ENCODE measurements around the gene CYP4F12.
"Not testable (repeated sequence)": the region's sequence is repeated elsewhere in the genome, so short reads cannot be mapped to it uniquely, and the experiment has no call there.

The CYP4F12 gene

DNA sequence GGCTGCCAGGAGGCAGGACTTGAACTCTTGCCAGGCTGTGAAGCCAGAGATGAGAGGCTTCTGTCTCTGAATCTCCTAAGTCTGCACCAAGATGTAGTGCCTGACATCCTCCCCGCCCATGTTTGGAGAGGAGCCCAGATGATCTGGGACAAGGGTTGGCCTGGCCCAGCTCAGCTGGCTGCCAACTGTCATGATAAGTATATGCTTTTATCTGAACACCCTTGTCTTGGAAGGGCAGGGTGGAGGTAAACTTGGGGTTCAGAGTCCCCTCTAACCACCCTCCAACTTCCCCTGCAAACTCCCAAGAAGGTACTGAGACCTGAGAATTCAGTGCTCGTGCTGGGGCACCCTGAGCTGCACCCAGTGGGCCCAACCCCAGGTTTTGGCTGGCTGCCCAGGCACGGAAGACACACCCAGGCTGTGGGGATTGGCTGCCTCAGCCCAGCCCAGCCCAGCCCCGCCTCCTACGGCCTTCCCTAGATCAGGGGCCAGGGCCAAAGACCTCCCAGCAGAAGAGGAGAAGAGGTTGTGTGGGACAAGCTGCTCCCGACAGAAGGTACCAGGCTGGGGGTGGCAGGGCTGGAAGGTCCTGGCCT lies at the start of gene CYP4F12:
CYP4F12 (plus strand) TSS at position 508 of the 596 bp plus-strand sequence. CDS start 443 bp downstream, outside the sequence.
- no peak for DNase-seq

DNA sequence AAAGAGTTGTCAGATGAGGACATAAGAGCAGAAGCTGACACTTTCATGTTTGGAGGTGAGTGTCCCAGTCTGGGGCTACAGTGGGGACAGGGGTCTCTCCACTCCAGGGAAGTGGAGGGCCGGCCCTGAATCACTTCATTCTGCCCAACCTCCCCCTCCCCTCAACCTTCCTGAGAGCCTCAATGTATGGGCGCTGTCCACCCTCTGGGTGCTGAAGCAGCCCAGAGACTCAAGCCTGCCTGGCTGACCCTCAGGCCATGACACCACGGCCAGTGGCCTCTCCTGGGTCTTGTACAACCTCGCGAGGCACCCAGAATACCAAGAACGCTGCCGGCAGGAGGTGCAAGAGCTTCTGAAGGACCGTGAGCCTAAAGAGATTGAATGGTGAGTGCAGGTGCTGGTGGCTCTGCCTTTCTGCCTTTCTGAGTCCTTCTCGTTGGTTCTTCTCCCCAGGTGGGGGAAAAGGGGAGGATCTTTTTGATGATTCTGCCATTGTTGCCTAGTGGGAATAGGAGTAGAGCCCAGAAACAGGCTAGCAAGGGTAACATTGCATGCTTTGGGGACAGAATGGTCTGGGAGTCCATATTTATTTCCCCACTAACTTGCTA lies 49.1 kb upstream of the CYP4F12 start:
- DNase-seq: no peak

DNA sequence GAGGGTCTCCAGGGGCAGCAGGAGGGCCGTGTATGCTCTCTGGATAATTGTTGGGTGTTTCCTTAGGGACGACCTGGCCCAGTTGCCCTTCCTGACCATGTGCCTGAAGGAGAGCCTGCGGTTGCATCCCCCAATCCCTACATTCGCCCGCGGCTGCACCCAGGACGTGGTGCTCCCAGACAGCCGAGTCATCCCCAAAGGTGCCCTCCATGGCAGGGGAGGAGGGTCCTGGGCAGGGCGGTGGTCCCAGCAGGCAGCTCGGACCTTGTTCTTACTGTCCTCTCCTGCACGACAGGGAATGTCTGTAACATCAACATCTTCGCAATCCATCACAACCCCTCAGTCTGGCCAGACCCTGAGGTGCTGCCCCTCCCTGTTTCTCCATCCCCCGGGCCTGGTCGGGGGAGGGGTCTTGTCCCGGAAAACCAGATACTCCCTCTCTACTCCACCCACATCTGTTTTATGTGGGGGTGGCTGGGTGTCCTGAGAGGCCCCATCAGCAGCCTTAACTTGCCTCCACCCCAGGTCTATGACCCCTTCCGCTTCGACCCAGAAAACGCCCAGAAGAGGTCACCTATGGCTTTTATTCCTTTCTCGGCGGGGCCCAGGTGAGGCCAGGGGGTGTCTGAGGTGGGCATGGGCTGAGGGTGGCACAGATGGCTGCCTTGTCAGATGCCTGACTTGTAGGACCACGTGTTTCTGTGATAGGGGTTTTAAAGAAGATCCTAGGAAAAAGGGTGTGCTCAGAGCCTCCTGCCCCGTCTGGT lies 44.5 kb upstream of the CYP4F12 start:
- DNase-seq: no peak

GRCh38 chr19:15629003-15629880 lies 43.6 kb upstream of the CYP4F12 start:
- peak; percentile 47 for DNase-seq

DNA sequence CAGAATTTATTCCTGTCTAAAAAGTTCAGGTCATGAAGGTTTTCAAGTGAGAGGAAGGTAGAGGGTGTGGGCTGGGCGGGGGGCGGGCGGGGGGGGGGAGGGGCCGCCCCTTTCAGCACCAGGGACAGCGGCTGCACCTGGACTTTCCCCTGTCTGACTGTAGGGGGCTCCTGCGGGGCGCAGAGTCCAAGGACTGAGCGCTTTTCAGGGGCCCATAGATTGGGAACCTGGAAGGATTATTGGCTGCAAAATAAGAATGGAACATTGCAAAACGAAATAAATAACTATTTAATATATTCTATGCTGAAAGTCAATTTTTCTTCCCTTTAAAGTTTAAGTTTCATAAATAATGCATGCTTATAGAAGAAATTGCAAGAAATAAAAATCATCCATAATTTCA lies 41.1 kb upstream of the CYP4F12 start:
- no peak for DNase-seq

GRCh38 chr19:15633082-15633835 lies 39.6 kb upstream of the CYP4F12 start:
- DNase-seq: no peak

- no peak for DNase-seq
Observed at GRCh38 chr19:15634105-15634504, 38.8 kb upstream of the CYP4F12 start.

DNA sequence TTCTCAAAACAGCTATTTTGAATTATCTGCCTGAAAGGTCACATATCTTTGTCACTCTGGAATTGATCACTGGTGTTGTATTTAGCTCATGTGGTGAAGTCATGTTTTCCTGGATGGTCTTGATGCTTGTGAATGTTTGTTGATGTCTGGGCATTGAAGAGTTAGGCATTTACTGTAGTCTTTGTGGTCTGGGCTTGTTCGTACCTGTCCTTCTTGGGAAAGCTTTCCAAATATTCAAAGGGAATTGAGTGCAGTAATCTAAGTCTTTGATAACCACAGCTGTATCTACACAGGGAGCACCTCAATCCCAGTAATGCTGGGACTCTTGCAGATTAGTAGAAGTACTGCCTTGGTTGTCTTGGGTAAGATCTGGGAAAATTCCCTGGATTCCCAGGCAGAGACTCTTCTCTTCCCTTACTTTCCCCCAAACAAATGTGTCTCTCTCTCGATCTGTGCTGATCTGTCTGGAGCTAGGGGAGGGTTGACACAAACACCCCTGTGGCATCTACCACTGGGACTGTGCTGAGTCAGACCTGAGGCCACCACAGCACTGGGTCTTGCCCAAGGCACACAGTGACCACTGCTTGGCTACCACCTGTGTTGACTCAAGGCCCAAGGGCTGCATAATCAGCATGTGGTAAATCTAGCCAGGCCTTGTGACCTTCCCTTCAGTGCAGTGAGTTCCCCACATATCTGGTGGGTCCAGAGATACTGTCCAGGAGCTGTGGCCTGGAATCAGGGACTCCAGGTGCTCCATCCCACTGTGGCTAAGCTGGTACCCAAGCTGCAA lies 37.7 kb upstream of the CYP4F12 start:
- DNase-seq: no peak

DNA sequence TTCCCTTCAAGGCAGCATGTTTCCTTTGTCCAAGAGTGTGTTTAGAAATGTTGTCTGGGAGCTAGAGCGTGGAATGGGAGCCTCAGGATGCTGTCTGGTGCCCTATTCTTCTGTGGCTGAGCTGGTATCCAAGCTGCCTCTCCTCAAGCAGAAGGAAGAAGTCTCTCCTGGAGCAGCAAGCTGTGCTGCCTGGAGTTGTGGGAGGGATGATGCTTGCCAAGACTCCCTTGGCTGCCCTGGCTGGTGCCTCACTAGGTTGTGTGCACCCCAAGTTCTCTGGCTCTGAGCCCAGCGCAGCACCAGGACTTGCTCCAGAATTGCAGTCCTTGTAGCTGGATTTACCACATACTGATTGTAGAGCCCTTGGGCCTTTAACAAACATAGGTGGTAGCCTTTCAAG lies 36.9 kb upstream of the CYP4F12 start:
- DNase-seq: no peak

DNA sequence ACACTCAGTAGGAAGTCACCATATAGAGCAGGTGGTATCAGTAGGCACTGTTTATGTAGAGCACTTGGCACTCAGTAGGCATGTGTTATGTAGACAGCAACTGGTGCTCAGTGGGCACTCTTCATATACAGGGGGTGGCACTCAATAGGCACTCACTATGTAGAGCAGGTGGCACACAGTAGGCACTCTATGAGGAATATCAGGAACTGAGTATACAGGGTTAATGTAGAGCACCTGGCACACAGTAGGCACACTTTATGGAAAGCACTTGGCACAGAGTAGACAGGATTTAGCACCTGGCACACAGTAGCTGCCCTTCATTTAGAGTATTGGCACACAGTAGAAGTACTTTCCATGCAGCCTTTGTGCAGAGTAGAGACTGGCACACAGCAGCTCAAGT lies 33.3 kb upstream of the CYP4F12 start:
- no peak for DNase-seq

- peak; percentile 51 for DNase-seq
Observed at GRCh38 chr19:15640294-15640903, 32.5 kb upstream of the CYP4F12 start, which contains the start of gene CYP4F3. Gene CYP4F3, plus strand, starts transcription at chr19:15640897. Its CDS starts 519 bp downstream, at chr19:15641416.

GRCh38 chr19:15640904-15641597 lies 31.8 kb upstream of the CYP4F12 start:
- DNase-seq: no peak

GRCh38 chr19:15641901-15642491 lies 30.9 kb upstream of the CYP4F12 start:
- no peak for DNase-seq

- no peak for DNase-seq
Observed at GRCh38 chr19:15642807-15643206, 30.1 kb upstream of the CYP4F12 start.

- no peak for DNase-seq
Observed at GRCh38 chr19:15643387-15643786, 29.5 kb upstream of the CYP4F12 start.

GRCh38 chr19:15644066-15644741 lies 28.7 kb upstream of the CYP4F12 start:
- DNase-seq: no peak

DNA sequence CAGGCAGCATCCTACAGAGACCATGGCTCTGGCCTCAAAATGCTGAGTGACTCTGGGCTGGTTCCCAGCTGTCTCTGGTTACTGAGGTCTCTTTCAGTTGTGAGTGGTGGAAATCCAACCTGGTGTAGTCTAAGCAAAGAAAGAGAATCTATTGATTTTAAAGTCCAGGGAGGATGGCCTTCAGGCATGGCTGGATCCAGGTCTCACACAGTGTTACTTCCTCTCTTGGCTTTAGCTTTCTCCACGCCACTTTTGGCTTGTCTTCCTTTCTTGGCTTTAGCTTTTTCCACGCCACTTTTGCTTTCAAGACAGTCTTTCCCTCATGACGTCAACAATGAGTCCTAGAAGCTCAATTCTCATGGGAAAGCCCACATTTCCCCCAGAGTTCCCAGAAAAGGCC lies 28.1 kb upstream of the CYP4F12 start:
- no peak for DNase-seq

- DNase-seq: no peak
Observed at GRCh38 chr19:15649526-15649925, 23.4 kb upstream of the CYP4F12 start.

GRCh38 chr19:15650123-15650522 lies 22.8 kb upstream of the CYP4F12 start:
- not testable (repeated sequence) for DNase-seq
